Glutamatergic neuron (in vitro differentiated cells): Measurements from ENCODE around the gene PAK3. TPM values are rescaled to one million over a fixed set of nuclear protein-coding genes. Genes with fewer than 3 reads are reported as not detected.

Source experiments
- DNase-seq: peaks from one replicate; pipeline ENCODE4 v3.0.0; 2022
- H3K27ac Mint-ChIP-seq: one replicate; pipeline ENCODE4 v1.8.0; 2020; ENCODE audit warnings: mild to moderate bottlenecking, mixed read lengths, inconsistent platforms; ENCODE audit not compliant: unreplicated experiment
- H3K27me3 Mint-ChIP-seq: one replicate; pipeline ENCODE4 v1.8.0; 2020; ENCODE audit warnings: mild to moderate bottlenecking, moderate library complexity, mixed read lengths, inconsistent platforms; ENCODE audit not compliant: unreplicated experiment
- H3K36me3 Mint-ChIP-seq: one replicate; pipeline ENCODE4 v1.8.0; 2020; ENCODE audit warnings: mild to moderate bottlenecking, mixed read lengths, inconsistent platforms; ENCODE audit not compliant: unreplicated experiment
- H3K4me1 Mint-ChIP-seq: one replicate; pipeline ENCODE4 v1.8.0; 2020; ENCODE audit warnings: mild to moderate bottlenecking, low read depth, mixed read lengths, inconsistent platforms; ENCODE audit not compliant: unreplicated experiment
- H3K4me3 Mint-ChIP-seq: one replicate; pipeline ENCODE4 v1.8.0; 2020; ENCODE audit warnings: mild to moderate bottlenecking, mixed read lengths, inconsistent platforms; ENCODE audit not compliant: unreplicated experiment
- H3K9me3 Mint-ChIP-seq: one replicate; pipeline ENCODE4 v1.8.0; 2020; ENCODE audit warnings: mild to moderate bottlenecking, moderate library complexity, mixed read lengths, inconsistent platforms; ENCODE audit not compliant: unreplicated experiment
- CTCF ChIP-seq: fragments of 200-600 bp; sonication (generic); IDR thresholded peaks from one replicate; pipeline ENCODE4 v1.5.0; 2021; ENCODE audit not compliant: partially characterized antibody, unreplicated experiment
- total RNA-seq: library from RNA; stranded (reverse); fragmentation: NEBNext Ultra II Directional; extraction: Animal tissue kit (Norgen Biotek cat#: 25700); gene quantifications from one replicate; pipeline ENCODE4 v1.2.1, GENCODE V29; 2021; ENCODE audit not compliant: unreplicated experiment

The PAK3 gene
- total RNA-seq, 1 donor from 2014 or later: 31.5 TPM

- peaks cover 1% of the 10 kb centered on the region for H3K9me3 Mint-ChIP-seq
- no peak overlapping the region for H3K4me3 Mint-ChIP-seq
- DNase-seq: no peak
- H3K27ac Mint-ChIP-seq: no peak overlapping the region
- no peaks in the 10 kb centered on the region for H3K27me3 Mint-ChIP-seq
- TF ChIP-seq CTCF: no peak
- H3K36me3 Mint-ChIP-seq: no peaks in the 10 kb centered on the region
- H3K4me1 Mint-ChIP-seq: no peaks in the 10 kb centered on the region
Observed at GRCh38 chrX:111259559-111259958, 163.6 kb downstream of the PAK3 start.

GRCh38 chrX:111260451-111260850, 164.5 kb downstream of the PAK3 start:
- Mint-ChIP-seq H3K27ac (no peak overlapping the region), H3K27me3 (no peaks in the 10 kb centered on the region), H3K4me3 (no peak overlapping the region), H3K36me3 (no peaks in the 10 kb centered on the region), H3K4me1 (no peaks in the 10 kb centered on the region), H3K9me3 (peaks cover 1% of the 10 kb centered on the region)
- no peak for TF ChIP-seq CTCF
- no peak for DNase-seq

DNA sequence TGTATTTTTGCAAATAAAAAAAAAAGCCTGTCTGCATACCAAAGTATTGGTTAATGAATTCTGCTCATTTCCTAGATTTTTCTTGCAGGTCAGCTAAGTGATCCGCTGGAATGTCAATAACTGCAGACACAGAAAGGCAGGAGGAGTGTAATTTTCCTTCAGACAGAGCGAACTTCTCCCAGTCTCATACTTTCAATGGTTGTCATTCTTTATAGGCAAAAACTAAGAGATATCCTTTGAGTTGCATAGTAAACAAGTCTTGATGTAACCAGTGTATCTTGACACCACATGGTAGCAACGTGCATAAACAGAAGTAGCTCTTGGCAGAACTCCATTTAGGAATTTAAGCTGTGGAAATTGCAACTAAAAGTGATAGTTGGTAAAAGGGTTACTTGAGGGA, 166.1 kb downstream of the PAK3 start:
- TF ChIP-seq CTCF: no peak
- no peaks in the 10 kb centered on the region for H3K36me3 Mint-ChIP-seq
- no peak overlapping the region for H3K27ac Mint-ChIP-seq
- no peaks in the 10 kb centered on the region for H3K27me3 Mint-ChIP-seq
- H3K4me1 Mint-ChIP-seq: no peaks in the 10 kb centered on the region
- no peak overlapping the region for H3K4me3 Mint-ChIP-seq
- H3K9me3 Mint-ChIP-seq: peaks cover 1% of the 10 kb centered on the region
- DNase-seq: no peak

GRCh38 chrX:111264385-111264784, 168.4 kb downstream of the PAK3 start:
- Mint-ChIP-seq H3K4me1 (no peaks in the 10 kb centered on the region), H3K9me3 (peaks cover 1% of the 10 kb centered on the region), H3K4me3 (no peak overlapping the region), H3K27ac (no peak overlapping the region), H3K36me3 (no peaks in the 10 kb centered on the region), H3K27me3 (no peaks in the 10 kb centered on the region)
- no peak for TF ChIP-seq CTCF
- DNase-seq: no peak

DNA sequence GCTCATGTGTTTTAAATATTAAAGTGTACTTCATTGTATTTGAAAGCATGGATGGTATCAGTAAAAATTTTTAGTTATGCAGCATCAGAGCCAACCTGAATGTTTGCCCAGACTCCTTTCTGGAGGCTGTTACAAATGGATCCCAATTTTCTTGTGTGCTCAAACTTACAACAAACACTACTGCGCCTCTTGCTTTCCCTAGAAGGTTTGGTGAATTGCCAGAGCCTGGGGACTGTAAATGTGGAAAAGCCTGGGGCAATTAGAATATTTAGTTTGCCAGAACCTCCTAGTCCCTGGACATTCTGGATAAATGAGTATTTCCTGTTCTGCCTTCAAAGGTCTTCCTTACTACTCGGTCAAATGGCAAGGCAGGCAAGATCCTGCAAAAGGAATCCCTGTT, 169.5 kb downstream of the PAK3 start:
- no peak overlapping the region for H3K27ac Mint-ChIP-seq
- H3K4me3 Mint-ChIP-seq: no peak overlapping the region
- H3K36me3 Mint-ChIP-seq: no peaks in the 10 kb centered on the region
- no peak for TF ChIP-seq CTCF
- H3K4me1 Mint-ChIP-seq: no peaks in the 10 kb centered on the region
- H3K27me3 Mint-ChIP-seq: no peaks in the 10 kb centered on the region
- DNase-seq: no peak
- peaks cover 3% of the 10 kb centered on the region for H3K9me3 Mint-ChIP-seq
